SU-DHL-6 (cell line): Measurements from ENCODE around the gene KRTAP2-1.
"Not testable (repeated sequence)": the region's sequence is repeated elsewhere in the genome, so short reads cannot be mapped to it uniquely, and the experiment has no call there.

ENCODE experiments used
- H2AFZ ChIP-seq: fragments of 200-600 bp; sonication (generic); 2 replicates; pipeline ENCODE4 v1.6.1; 2014; ENCODE audit warnings: low read depth, mild to moderate bottlenecking, moderate library complexity, mixed read lengths, antibody characterized with exemption, low read length; ENCODE audit not compliant: severe bottlenecking
- H3F3A ChIP-seq: fragments of 200-600 bp; shearing (Covaris generic); 2 replicates; pipeline ENCODE4 v1.6.0; 2016; ENCODE audit warnings: antibody characterized with exemption, mild to moderate bottlenecking; ENCODE audit not compliant: insufficient read depth
- H3K27ac ChIP-seq: fragments of 200-600 bp; sonication (generic); 2 replicates; pipeline ENCODE4 v1.5.1; 2016; ENCODE audit warnings: low read depth, mild to moderate bottlenecking, low read length, moderate library complexity, mixed read lengths
- H3K27me3 ChIP-seq: fragments of 200-600 bp; sonication (generic), shearing (Covaris generic); 2 replicates; pipeline ENCODE4 v1.6.0; 2014; ENCODE audit warnings: mild to moderate bottlenecking, low read length
- H3K36me3 ChIP-seq: fragments of 200-600 bp; sonication (generic); 2 replicates; pipeline ENCODE4 v1.6.1; 2014; ENCODE audit warnings: mild to moderate bottlenecking, low read length, mixed read lengths
- H3K4me2 ChIP-seq: fragments of 300-600, 200-600 bp; shearing (Covaris generic), sonication (generic); 2 replicates; pipeline ENCODE4 v1.6.0; 2014; ENCODE audit warnings: low read length, low read depth, mild to moderate bottlenecking; ENCODE audit not compliant: poor library complexity, severe bottlenecking
- H3K4me3 ChIP-seq: fragments of 200-600 bp; sonication (generic); 2 replicates; pipeline ENCODE4 v1.5.1; 2014; ENCODE audit warnings: antibody characterized with exemption, low read length, mild to moderate bottlenecking, mixed read lengths; ENCODE audit not compliant: insufficient read depth, poor library complexity, severe bottlenecking
- H3K79me2 ChIP-seq: fragments of 200-600 bp; sonication (generic); 2 replicates; pipeline ENCODE4 v1.6.1; 2014; ENCODE audit warnings: mild to moderate bottlenecking, low read length, moderate library complexity; ENCODE audit not compliant: insufficient read depth
- H3K9ac ChIP-seq: fragments of 200-600 bp; sonication (generic); 2 replicates; pipeline ENCODE4 v1.7.0; 2014; ENCODE audit warnings: mild to moderate bottlenecking, low read length
- H3K9me2 ChIP-seq: fragments of 200-600 bp; sonication (generic); replicated peaks from 2 replicates; pipeline ENCODE4 v1.6.1; 2014; ENCODE audit warnings: low read length; ENCODE audit not compliant: insufficient read depth
- H3K9me3 ChIP-seq: fragments of 200-600 bp; sonication (generic); 2 replicates; pipeline ENCODE4 v1.6.1; 2014; ENCODE audit warnings: low read length, mixed read lengths; ENCODE audit not compliant: insufficient read depth
- H4K20me1 ChIP-seq: fragments of 200-600 bp; sonication (generic); 2 replicates; pipeline ENCODE4 v1.6.1; 2014; ENCODE audit warnings: low read depth, mild to moderate bottlenecking, antibody characterized with exemption, low read length, moderate library complexity, mixed read lengths
- EZH2phosphoT487 ChIP-seq: fragments of 200-600 bp; sonication (generic), shearing (Covaris generic); conservative IDR thresholded peaks from 2 replicates; pipeline ENCODE4 v1.6.1; 2018; ENCODE audit warnings: mild to moderate bottlenecking, antibody characterized with exemption, low read length, moderate library complexity, mixed read lengths
- TF ChIP-seq, protein P1 (sequence below): fragments of 200-600 bp; sonication (generic); IDR thresholded peaks from one replicate; pipeline ENCODE4 v1.5.1; 2017; ENCODE audit warnings: antibody characterized with exemption, mild to moderate bottlenecking, low read length, moderate library complexity; ENCODE audit not compliant: insufficient read depth, poor library complexity, severe bottlenecking

KRTAP2-1 gene

DNA sequence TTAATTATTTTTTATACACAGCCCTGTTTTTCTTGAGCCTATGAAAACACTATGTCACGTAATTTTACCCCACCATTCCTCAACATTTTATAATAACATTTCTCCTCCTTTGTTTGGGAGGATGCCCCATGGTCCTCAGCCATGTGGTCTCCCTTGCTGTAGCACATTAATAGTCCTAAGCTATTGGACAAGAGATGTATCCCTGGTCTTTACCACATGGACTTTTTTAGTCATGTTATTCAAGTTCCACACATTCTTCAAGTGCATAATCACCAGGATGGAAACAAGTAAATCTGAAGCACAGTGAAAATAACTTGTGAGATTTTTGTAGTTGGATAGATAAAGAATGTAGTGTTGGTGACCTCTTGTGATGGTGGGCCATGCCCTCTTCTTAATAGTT lies 14.8 kb upstream of the KRTAP2-1 start:
- Histone ChIP-seq H3K4me2 (no peak overlapping the region), H3K79me2 (no peaks in the 10 kb centered on the region), H3K4me3 (no peak overlapping the region), H3K9ac (no peak overlapping the region), H3K36me3 (no peaks in the 10 kb centered on the region), H3K27me3 (no peaks in the 10 kb centered on the region), H3K9me3 (no peaks in the 10 kb centered on the region), H3K9me2 (no peaks in the 10 kb centered on the region), H4K20me1 (no peaks in the 10 kb centered on the region), H2AFZ (no peak overlapping the region), H3F3A (no peaks in the 10 kb centered on the region), H3K27ac (no peak overlapping the region)
- TF ChIP-seq, protein P1, sequence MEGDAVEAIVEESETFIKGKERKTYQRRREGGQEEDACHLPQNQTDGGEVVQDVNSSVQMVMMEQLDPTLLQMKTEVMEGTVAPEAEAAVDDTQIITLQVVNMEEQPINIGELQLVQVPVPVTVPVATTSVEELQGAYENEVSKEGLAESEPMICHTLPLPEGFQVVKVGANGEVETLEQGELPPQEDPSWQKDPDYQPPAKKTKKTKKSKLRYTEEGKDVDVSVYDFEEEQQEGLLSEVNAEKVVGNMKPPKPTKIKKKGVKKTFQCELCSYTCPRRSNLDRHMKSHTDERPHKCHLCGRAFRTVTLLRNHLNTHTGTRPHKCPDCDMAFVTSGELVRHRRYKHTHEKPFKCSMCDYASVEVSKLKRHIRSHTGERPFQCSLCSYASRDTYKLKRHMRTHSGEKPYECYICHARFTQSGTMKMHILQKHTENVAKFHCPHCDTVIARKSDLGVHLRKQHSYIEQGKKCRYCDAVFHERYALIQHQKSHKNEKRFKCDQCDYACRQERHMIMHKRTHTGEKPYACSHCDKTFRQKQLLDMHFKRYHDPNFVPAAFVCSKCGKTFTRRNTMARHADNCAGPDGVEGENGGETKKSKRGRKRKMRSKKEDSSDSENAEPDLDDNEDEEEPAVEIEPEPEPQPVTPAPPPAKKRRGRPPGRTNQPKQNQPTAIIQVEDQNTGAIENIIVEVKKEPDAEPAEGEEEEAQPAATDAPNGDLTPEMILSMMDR = no peak
- no peak for TF ChIP-seq EZH2phosphoT487

DNA sequence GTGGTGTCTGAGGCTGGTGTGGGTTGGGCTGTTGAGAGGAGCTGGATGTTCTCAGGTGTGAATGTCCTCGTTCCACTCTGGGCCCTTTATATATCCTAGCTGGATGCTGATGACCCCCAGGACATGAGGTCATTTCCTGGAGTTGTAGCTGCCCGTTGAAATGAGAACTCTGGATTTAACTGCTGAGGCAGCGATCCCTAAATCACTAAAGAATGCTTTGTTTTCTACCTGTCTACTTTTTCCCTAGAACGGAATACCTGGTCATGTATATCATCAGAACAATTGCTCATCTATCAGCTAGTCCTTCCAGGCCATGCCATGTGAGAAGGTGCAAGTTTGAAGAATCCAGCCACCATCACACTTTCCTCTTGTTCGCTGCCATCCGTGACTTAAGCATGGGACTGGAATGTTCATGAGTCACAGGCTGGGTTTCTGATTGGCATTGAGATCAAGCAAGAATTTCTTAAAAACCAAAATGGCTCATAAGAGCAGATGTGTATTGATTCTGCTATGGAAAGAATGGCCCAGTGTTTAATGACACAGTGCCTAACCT lies 13.0 kb upstream of the KRTAP2-1 start, which contains the start of gene KRTAP2-3:
TSS of gene KRTAP2-3 (minus strand) at position 63 of the 553 bp plus-strand sequence. CDS start 64 bp downstream, outside the sequence.
- no peaks in the 10 kb centered on the region for H3K36me3 ChIP-seq
- TF ChIP-seq EZH2phosphoT487 = no peak
- TF ChIP-seq, protein P1 = no peak
- no peak within 1 kb of the TSS for H3K4me3 ChIP-seq
- no peaks in the 10 kb centered on the region for H4K20me1 ChIP-seq
- H3K27ac ChIP-seq = no peak within 1 kb of the TSS
- no peaks in the 10 kb centered on the region for H3F3A ChIP-seq
- H3K9me2 ChIP-seq = no peaks in the 10 kb centered on the region
- no peak within 1 kb of the TSS for H2AFZ ChIP-seq
- H3K27me3 ChIP-seq = no peaks in the 10 kb centered on the region
- no peaks in the 10 kb centered on the region for H3K9me3 ChIP-seq
- H3K9ac ChIP-seq = no peak within 1 kb of the TSS
- H3K79me2 ChIP-seq = no peaks in the 10 kb centered on the region
- no peak within 1 kb of the TSS for H3K4me2 ChIP-seq

DNA sequence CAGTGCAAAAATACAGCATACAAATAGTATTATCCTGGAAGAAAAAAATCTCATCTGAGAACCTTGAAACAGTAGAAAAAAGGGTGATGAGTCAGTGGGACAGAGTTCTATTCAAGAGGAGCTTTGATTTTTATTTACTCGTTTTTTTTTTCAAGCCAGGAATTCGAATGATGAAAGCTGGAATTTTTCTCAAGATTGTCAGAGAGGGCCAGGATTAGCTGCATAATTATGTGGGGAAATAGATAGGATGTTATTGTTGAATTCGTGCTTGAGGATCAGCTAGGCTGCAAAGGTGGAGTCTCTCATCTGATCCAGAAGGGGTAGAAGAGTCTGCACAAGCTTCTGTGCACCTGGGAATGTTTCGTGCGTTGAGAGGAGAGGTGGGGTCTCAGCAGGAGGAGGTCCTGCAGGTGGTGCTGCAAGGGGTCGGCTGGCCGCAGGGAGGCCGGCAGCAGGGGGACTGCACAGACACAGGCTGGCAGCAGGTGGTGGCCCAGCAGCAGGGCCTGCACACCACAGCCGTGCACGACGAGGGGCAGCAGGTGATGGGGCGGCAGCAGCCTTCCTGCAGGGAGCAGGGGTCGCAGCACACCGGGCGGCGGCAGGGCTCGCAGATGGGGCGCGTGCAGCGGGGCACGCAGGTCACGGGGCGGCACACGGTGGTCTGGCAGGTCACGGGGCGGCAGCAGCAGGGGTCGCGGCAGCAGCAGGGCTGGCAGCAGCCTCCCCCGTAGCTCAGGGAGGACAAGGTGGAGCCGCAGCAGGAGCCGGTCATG lies 12.3 kb upstream of the KRTAP2-1 start:
- not testable (repeated sequence) for H3K27me3 ChIP-seq, H2AFZ ChIP-seq, H3K27ac ChIP-seq, H3K36me3 ChIP-seq, H3K4me3 ChIP-seq, H3K9me2 ChIP-seq, H3F3A ChIP-seq, H3K4me2 ChIP-seq, H3K9me3 ChIP-seq, H3K79me2 ChIP-seq, H4K20me1 ChIP-seq, H3K9ac ChIP-seq

DNA sequence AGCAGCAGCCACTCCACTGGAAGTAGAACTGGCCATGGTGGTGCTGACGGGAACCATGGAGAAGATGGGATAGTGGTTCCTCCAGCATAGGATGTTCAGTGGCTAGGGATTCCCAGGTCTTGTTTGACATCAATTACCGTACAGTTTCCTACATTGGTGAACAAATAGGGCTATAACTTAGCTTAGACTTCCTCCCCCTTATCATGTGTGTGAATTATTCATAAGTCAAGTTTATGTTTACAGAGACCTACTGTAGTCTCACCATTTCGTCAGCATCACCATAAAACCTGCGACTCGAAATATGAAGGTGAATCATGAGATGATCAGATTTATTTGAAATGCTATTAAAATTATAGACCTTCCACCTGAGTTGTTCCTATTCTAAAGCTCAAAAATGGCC lies 11.6 kb upstream of the KRTAP2-1 start:
- H2AFZ ChIP-seq = no peak overlapping the region
- TF ChIP-seq, protein P1 = no peak
- TF ChIP-seq EZH2phosphoT487 = no peak
- no peak overlapping the region for H3K27ac ChIP-seq
- no peaks in the 10 kb centered on the region for H3K27me3 ChIP-seq
- no peaks in the 10 kb centered on the region for H3K9me2 ChIP-seq
- no peaks in the 10 kb centered on the region for H3K9me3 ChIP-seq
- H3K79me2 ChIP-seq = no peaks in the 10 kb centered on the region
- H3K4me3 ChIP-seq = no peak overlapping the region
- H3K36me3 ChIP-seq = no peaks in the 10 kb centered on the region
- H3F3A ChIP-seq = no peaks in the 10 kb centered on the region
- no peaks in the 10 kb centered on the region for H4K20me1 ChIP-seq
- no peak overlapping the region for H3K4me2 ChIP-seq
- H3K9ac ChIP-seq = no peak overlapping the region
